Measurements from ENCODE around the gene PAQR5. TPM values are rescaled to one million over a fixed set of nuclear protein-coding genes. Genes with fewer than 3 reads are reported as not detected.

Gene PAQR5
- total RNA-seq, 4 donors from 2014 or later: 3.0 to 8.1 (median 3.9) TPM

DNA sequence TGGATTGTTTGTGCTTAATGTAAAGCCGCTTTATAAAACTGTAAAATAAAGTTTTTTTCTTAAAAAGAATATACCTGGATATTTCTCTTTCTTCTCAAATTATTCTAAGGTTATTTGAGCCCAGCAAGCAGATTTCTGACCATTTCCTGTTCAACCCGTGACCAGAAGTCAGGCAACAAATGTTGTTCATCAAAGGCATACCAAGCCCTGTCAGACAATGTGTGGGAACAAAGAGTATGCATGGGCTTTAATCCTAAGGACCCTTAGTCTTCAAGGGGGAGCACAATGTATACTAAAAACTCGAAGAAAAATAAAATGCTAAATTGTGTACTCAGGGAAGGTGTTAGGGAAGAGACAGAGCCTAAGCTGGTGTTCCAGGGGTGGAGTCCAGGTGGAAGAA lies 26.6 kb upstream of the PAQR5 start:
- 56 to 60% methylated on average over 3 of the region's 3 CpGs for WGBS, 2 donors
- Histone ChIP-seq H3K9me3 (no peaks in the 10 kb centered on the region), H3K27me3 (no peaks in the 10 kb centered on the region), H3K36me3 (no peaks in the 10 kb centered on the region), H3K4me3 (no peak overlapping the region), H3K27ac (no peak overlapping the region), H3K4me1 (no peaks in the 10 kb centered on the region)
- no peak for TF ChIP-seq POLR2A (IDR thresholded peaks at IDR 0.05)
- TF ChIP-seq, protein P1, sequence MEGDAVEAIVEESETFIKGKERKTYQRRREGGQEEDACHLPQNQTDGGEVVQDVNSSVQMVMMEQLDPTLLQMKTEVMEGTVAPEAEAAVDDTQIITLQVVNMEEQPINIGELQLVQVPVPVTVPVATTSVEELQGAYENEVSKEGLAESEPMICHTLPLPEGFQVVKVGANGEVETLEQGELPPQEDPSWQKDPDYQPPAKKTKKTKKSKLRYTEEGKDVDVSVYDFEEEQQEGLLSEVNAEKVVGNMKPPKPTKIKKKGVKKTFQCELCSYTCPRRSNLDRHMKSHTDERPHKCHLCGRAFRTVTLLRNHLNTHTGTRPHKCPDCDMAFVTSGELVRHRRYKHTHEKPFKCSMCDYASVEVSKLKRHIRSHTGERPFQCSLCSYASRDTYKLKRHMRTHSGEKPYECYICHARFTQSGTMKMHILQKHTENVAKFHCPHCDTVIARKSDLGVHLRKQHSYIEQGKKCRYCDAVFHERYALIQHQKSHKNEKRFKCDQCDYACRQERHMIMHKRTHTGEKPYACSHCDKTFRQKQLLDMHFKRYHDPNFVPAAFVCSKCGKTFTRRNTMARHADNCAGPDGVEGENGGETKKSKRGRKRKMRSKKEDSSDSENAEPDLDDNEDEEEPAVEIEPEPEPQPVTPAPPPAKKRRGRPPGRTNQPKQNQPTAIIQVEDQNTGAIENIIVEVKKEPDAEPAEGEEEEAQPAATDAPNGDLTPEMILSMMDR (IDR thresholded peaks at IDR 0.05): no peak
- no peak for TF ChIP-seq EP300 (IDR thresholded peaks at IDR 0.05)
- DNase-seq (ENCODE audit: low spot score in 2 of 2): no peak

DNA sequence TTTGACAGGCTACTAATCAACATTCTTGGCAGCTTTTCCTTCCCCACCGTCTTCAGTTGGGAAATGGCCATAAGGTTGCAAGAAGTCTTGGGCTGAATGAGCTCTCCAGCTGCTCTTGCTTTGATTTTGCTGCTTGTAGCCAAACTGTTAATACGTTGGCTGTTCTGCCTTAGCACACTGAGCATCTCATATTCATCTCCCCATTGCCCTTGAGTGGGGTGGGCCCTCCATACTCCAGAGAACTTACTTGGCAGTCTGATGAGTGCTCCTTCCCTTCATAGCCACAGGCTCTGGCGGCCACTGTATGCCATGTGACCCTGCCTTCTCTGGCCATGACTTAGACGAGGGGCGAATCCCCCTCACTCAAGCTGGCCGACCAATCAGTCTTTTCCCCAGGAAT lies 25.8 kb upstream of the PAQR5 start:
- Histone ChIP-seq H3K36me3 (no peaks in the 10 kb centered on the region), H3K4me3 (no peak overlapping the region), H3K9me3 (no peaks in the 10 kb centered on the region), H3K27ac (no peak overlapping the region), H3K4me1 (no peaks in the 10 kb centered on the region), H3K27me3 (no peaks in the 10 kb centered on the region)
- DNase-seq (ENCODE audit: low spot score in 2 of 2): no peak
- TF ChIP-seq, protein P1 (IDR thresholded peaks at IDR 0.05): no peak
- no peak for TF ChIP-seq EP300 (IDR thresholded peaks at IDR 0.05)
- no peak for TF ChIP-seq POLR2A (IDR thresholded peaks at IDR 0.05)
- WGBS, 2 donors: 72 to 80% methylated on average over 6 of the region's 6 CpGs

DNA sequence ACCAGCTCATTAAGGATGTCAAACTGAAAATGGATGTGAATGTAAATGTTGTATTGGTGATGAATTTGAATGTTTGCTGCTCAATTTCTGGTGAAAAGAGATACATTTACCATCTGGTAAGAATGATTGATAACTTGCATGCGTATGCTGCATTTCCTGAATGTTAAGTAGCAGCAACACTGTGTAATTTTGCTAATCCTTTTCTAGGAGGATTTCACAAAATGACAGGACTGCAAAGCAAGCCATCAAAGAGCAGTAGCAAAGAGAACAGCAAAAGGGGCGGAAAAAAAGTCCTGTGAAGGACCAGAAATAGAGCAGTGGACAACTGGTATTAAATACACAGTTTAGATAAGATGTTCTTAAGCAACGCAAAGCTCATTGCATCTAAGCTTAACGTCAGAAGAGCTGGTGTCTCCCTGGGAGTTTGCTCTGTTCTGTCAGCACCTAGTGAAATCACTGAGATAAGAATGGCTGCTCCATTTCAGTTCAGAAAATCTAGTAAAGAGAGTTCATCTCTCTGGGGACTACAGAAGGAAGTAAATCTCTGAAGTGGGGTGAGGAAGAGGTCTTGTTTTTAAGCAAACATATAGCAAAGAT lies 23.5 kb upstream of the PAQR5 start:
- Histone ChIP-seq H3K36me3 (no peaks in the 10 kb centered on the region), H3K4me3 (no peak overlapping the region), H3K27ac (no peak overlapping the region), H3K4me1 (no peaks in the 10 kb centered on the region), H3K9me3 (no peaks in the 10 kb centered on the region), H3K27me3 (no peaks in the 10 kb centered on the region)
- no peak for TF ChIP-seq POLR2A (IDR thresholded peaks at IDR 0.05)
- TF ChIP-seq, protein P1 (IDR thresholded peaks at IDR 0.05): no peak
- TF ChIP-seq EP300 (IDR thresholded peaks at IDR 0.05): no peak
- 68 to 75% methylated on average over 4 of the region's 4 CpGs for WGBS, 2 donors
- DNase-seq (ENCODE audit: low spot score in 2 of 2): no peak

DNA sequence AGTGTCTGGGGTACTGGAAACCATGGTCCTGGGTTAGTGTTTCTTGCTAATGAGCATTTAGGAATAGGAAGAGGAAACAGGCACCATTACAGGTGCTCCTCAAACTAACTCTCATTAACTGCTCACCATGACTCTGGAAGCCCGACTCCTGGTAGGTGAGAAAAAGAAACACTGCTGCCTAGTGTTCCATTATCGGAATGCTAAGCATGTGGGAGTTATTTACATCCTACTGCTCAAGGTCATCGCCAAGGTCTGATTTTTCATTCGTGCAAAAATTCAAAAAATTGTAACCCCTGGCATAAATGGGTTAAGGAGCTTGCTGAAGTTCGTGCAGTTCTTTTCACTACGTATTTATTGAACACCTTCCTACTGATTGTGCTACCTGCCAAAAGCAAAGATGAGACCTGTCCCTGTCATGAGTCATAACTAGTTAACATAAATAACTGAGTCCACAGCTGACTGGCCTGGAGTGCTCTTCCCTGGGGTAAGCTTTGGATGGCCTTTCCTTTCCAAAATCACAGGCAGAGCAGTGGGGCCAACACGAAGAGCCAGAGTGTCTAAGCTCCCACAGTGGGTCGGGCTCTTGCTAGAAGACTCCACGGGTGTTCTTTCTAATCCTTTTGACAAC lies 22.7 kb upstream of the PAQR5 start:
- Histone ChIP-seq H3K4me1 (no peaks in the 10 kb centered on the region), H3K27ac (no peak overlapping the region), H3K4me3 (no peak overlapping the region), H3K36me3 (no peaks in the 10 kb centered on the region), H3K27me3 (no peaks in the 10 kb centered on the region), H3K9me3 (no peaks in the 10 kb centered on the region)
- 49 to 57% methylated on average over 9 of the region's 9 CpGs for WGBS, 2 donors
- no peak for DNase-seq (ENCODE audit: low spot score in 2 of 2)
- TF ChIP-seq, protein P1 (IDR thresholded peaks at IDR 0.05): no peak

DNA sequence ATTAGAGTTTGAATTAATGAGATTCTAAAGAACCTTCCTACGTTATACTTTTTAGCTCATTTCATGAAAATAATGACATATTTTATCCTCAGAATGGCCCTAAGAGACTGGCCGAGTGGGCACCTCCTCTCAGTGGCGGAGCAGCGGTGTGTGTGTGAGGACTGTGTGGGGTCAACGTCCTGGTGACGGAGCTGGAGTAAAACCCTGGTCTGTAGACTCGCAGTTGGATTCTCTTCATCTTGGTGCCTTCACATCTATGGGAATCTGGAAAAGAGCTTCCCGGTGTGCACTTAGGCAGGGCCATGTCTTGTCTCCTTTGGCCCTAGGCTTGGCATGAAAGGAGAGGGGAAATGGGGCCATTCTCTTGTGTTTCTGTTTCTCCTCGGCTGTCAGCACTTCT lies 21.4 kb upstream of the PAQR5 start:
- H3K4me3 ChIP-seq: no peak overlapping the region
- no peaks in the 10 kb centered on the region for H3K4me1 ChIP-seq
- TF ChIP-seq, protein P1 (IDR thresholded peaks at IDR 0.05): no peak
- no peak for TF ChIP-seq POLR2A (IDR thresholded peaks at IDR 0.05)
- no peak for TF ChIP-seq EP300 (IDR thresholded peaks at IDR 0.05)
- H3K9me3 ChIP-seq: no peaks in the 10 kb centered on the region
- DNase-seq (ENCODE audit: low spot score in 2 of 2): no peak
- no peak overlapping the region for H3K27ac ChIP-seq
- H3K36me3 ChIP-seq: no peaks in the 10 kb centered on the region
- no peaks in the 10 kb centered on the region for H3K27me3 ChIP-seq
- 64 to 68% methylated on average over 9 of the region's 9 CpGs for WGBS, 2 donors
